Smooth muscle cell (in vitro differentiated cells): ENCODE data around the gene PRPF40A. TPM values are rescaled to one million over a fixed set of nuclear protein-coding genes. Genes with fewer than 3 reads are reported as not detected.

ENCODE experiments used
- DNase-seq: peaks from one replicate; lab custom pipeline; 2025; ENCODE audit not compliant: unreplicated experiment; lab: John Stamatoyannopoulos, UW
- H2AFZ ChIP-seq: fragments of 200-600 bp; sonication (generic); 2 replicates; pipeline ENCODE4 v1.6.0; 2016; ENCODE audit warnings: antibody characterized with exemption, low read depth, mild to moderate bottlenecking
- H3F3A ChIP-seq: fragments of 200-600 bp; sonication (generic); 2 replicates; pipeline ENCODE4 v1.6.0; 2017; ENCODE audit warnings: antibody characterized with exemption, low read depth
- H3K27ac ChIP-seq: fragments of 200-600 bp; sonication (generic); 2 replicates; pipeline ENCODE4 v1.5.1; 2016; ENCODE audit warnings: low read depth, mild to moderate bottlenecking
- H3K27me3 ChIP-seq: fragments of 200-600 bp; sonication (generic); 2 replicates; pipeline ENCODE4 v1.6.1; 2016; ENCODE audit warnings: low read depth, mild to moderate bottlenecking
- H3K36me3 ChIP-seq: fragments of 200-600 bp; sonication (generic); 2 replicates; pipeline ENCODE4 v1.5.1; 2016; ENCODE audit warnings: low read depth
- H3K4me1 ChIP-seq: fragments of 200-600 bp; sonication (generic); 2 replicates; pipeline ENCODE4 v1.5.1; 2016; ENCODE audit warnings: low read depth
- H3K4me2 ChIP-seq: fragments of 200-600 bp; sonication (generic); 2 replicates; pipeline ENCODE4 v1.6.0; 2016; ENCODE audit warnings: mild to moderate bottlenecking
- H3K4me3 ChIP-seq: fragments of 200-600 bp; sonication (generic); 2 replicates; pipeline ENCODE4 v1.5.1; 2016; ENCODE audit warnings: mild to moderate bottlenecking
- H3K79me2 ChIP-seq: fragments of 200-600 bp; sonication (generic); 2 replicates; pipeline ENCODE4 v1.6.0; 2016; ENCODE audit warnings: low read depth, mild to moderate bottlenecking
- H3K9ac ChIP-seq: fragments of 200-600 bp; sonication (generic); 2 replicates; pipeline ENCODE4 v1.6.0; 2016; ENCODE audit warnings: low read depth
- H3K9me3 ChIP-seq: fragments of 200-600 bp; sonication (generic); replicated peaks from 2 replicates; pipeline ENCODE4 v1.5.1; 2016; ENCODE audit warnings: low read depth
- H4K20me1 ChIP-seq: fragments of 200-600 bp; sonication (generic); 2 replicates; pipeline ENCODE4 v1.6.0; 2016; ENCODE audit warnings: low read depth
- CTCF ChIP-seq: fragments of 200-600 bp; sonication (generic); IDR thresholded peaks from 2 replicates; pipeline ENCODE4 v1.5.1; 2017; ENCODE audit warnings: borderline replicate concordance, mild to moderate bottlenecking, antibody characterized with exemption; ENCODE audit not compliant: insufficient read depth, poor library complexity, severe bottlenecking
- WGBS: methylation state at CpG from one replicate; pipeline ENCODE4 v1.1.7; 2016; ENCODE audit warnings: low lambda C conversion rate; 5-methylcytosine and 5-hydroxymethylcytosine counted together
- polyA plus RNA-seq: library from polyadenylated mRNA; unstranded; fragments of >200 nt; fragmentation: Nextera tagmentation; extraction: Ambion mirVana; gene quantifications from 2 replicates; pipeline ENCODE4 v1.2.1, GENCODE V29; 2016
- total RNA-seq: library from RNA; depleted of rRNA; stranded (reverse); fragments of >200 nt; gene quantifications from 2 replicates; pipeline ENCODE4 v1.2.3, GENCODE V29; 2014

Gene PRPF40A
- total and polyA plus RNA-seq, 2 experiments from 2014 or later, result 93.4 to 117 TPM

GRCh38 chr2:152716805-152717227 lies 445 bp downstream of the PRPF40A start:
- no peaks in the 10 kb centered on the region for H3K9me3 ChIP-seq
- H3K79me2 ChIP-seq, result peaks cover 84% of the 10 kb centered on the region
- no peak for DNase-seq
- no peaks in the 10 kb centered on the region for H3F3A ChIP-seq
- H3K36me3 ChIP-seq, result peaks cover 6% of the 10 kb centered on the region
- no peak for TF ChIP-seq CTCF
- H3K27ac ChIP-seq, result peak overlapping the region; percentile 96
- peak overlapping the region; percentile 94 for H2AFZ ChIP-seq
- H3K9ac ChIP-seq, result peak overlapping the region; percentile 97
- H3K4me3 ChIP-seq, result peak overlapping the region; percentile 99
- peaks cover 56% of the 10 kb centered on the region for H4K20me1 ChIP-seq
- 1% methylated on average over 13 of the region's 13 CpGs for WGBS
- H3K27me3 ChIP-seq, result no peaks in the 10 kb centered on the region
- H3K4me1 ChIP-seq, result peaks cover 35% of the 10 kb centered on the region
- H3K4me2 ChIP-seq, result peak overlapping the region; percentile 92

- peak; percentile 41 for TF ChIP-seq CTCF
- H3K9ac ChIP-seq, result peak overlapping the region; percentile 97
- H3K9me3 ChIP-seq, result no peaks in the 10 kb centered on the region
- 15% methylated on average over 8 of the region's 8 CpGs for WGBS
- peak overlapping the region; percentile 96 for H3K27ac ChIP-seq
- peak overlapping the region; percentile 99 for H3K4me3 ChIP-seq
- H3K79me2 ChIP-seq, result peaks cover 84% of the 10 kb centered on the region
- H2AFZ ChIP-seq, result no peak overlapping the region
- no peak for DNase-seq
- peaks cover 35% of the 10 kb centered on the region for H3K4me1 ChIP-seq
- H3F3A ChIP-seq, result no peaks in the 10 kb centered on the region
- peaks cover 8% of the 10 kb centered on the region for H3K36me3 ChIP-seq
- no peaks in the 10 kb centered on the region for H3K27me3 ChIP-seq
- peak overlapping the region; percentile 92 for H3K4me2 ChIP-seq
- peaks cover 61% of the 10 kb centered on the region for H4K20me1 ChIP-seq
Measured at GRCh38 chr2:152715854-152716428, 1.3 kb downstream of the PRPF40A start.

DNA sequence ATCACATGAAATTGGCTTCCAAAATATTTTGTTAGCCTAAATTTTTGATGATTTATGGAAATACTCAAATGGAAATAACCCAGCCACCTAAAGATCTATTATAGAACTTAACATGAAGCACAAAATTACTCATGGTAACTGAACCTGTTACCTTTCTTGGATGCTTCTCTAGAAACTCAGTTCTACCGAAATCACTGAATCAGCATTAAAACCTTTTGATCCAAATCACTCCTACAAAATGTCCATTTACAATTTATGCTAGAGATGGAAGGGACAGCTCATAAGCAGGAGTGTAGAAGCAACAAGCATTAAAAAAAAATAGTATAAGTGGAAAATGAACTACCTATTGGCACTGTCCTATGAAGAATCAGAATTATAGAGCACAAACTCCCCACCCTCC lies 2.1 kb downstream of the PRPF40A start:
- H3K27ac ChIP-seq, result peak overlapping the region; percentile 29
- H2AFZ ChIP-seq, result no peak overlapping the region
- H3K36me3 ChIP-seq, result peaks cover 8% of the 10 kb centered on the region
- DNase-seq, result no peak
- H3K4me2 ChIP-seq, result peak overlapping the region; percentile 92
- TF ChIP-seq CTCF, result no peak
- WGBS, result 93% methylated on average over 1 of the region's 1 CpG
- no peak overlapping the region for H3K9ac ChIP-seq
- H3F3A ChIP-seq, result no peaks in the 10 kb centered on the region
- H3K4me1 ChIP-seq, result peaks cover 27% of the 10 kb centered on the region
- peak overlapping the region; percentile 99 for H3K4me3 ChIP-seq
- no peaks in the 10 kb centered on the region for H3K9me3 ChIP-seq
- H3K27me3 ChIP-seq, result no peaks in the 10 kb centered on the region
- H3K79me2 ChIP-seq, result peaks cover 84% of the 10 kb centered on the region
- peaks cover 66% of the 10 kb centered on the region for H4K20me1 ChIP-seq

GRCh38 chr2:152710713-152711112 lies 6.5 kb downstream of the PRPF40A start:
- Histone ChIP-seq H3K27ac (no peak overlapping the region), H4K20me1 (peaks cover 100% of the 10 kb centered on the region)
- 73% methylated on average over 2 of the region's 2 CpGs for WGBS

More at GRCh38 chr2:152710713-152711112, 6.5 kb downstream of the PRPF40A start:
- peaks cover 100% of the 10 kb centered on the region for H3K79me2 ChIP-seq
- H3K4me2 ChIP-seq, result no peak overlapping the region
- H3K36me3 ChIP-seq, result peaks cover 8% of the 10 kb centered on the region
- H3K9ac ChIP-seq, result no peak overlapping the region
- no peaks in the 10 kb centered on the region for H3F3A ChIP-seq
- H3K9me3 ChIP-seq, result no peaks in the 10 kb centered on the region
- no peak for DNase-seq
- no peaks in the 10 kb centered on the region for H3K27me3 ChIP-seq
- no peak for TF ChIP-seq CTCF
- no peak overlapping the region for H3K4me3 ChIP-seq
- peaks cover 10% of the 10 kb centered on the region for H3K4me1 ChIP-seq
- no peak overlapping the region for H2AFZ ChIP-seq
